Measurements from ENCODE around the gene CATSPER3. TPM values are rescaled to one million over a fixed set of nuclear protein-coding genes. Genes with fewer than 3 reads are reported as not detected.

CATSPER3 gene
- total and polyA plus RNA-seq, 4 experiments from 2014 or later = 0.68 to 1.8 (median 0.94) TPM; not detected in 1

DNA sequence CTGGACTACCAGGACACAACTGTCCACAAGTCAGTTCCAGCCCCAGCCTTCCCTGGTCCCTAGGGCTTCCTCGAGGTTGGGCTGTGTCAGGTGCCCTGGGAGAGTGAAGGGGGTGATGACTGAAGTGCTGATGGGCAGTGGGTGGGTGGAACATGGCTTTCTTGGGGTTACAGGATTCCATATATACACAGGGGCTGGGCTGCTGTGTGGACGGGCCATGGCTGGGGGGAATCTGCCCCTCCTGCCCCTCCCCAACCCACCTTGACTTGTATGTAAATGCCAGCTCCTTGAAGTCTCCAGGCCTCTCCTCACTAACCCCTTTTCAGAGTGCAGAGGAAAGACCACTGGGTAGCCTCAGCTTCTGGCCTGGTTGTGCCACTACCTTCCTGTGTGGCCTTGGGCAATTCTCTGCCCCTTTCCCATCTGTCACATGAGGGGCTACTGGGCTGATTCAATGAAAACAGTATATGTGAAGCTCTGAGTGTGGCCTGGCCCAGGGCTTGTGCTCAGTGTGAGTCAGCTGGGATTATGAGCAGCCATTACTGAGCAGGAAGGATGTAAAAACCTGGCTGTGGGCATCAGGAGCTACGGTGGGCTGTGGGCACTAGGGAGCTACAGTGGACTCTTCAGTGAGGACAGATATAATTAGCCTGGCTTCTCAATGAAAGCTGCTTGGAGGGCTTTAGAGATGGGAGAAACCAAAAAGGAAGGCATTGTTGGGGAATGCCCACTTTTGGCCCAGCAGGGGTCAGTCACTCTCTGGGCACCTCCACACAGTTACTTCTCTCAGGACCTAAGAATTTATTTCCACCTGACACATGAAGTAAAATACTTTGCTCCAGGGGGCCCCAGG, 43.0 kb downstream of the CATSPER3 start:
- Histone ChIP-seq H3K27me3 (ENCODE audit: insufficient read depth, low read length) (no peaks in the 10 kb centered on the region), H3K9me3 (ENCODE audit: control insufficient read depth in 1 of 2, low read length in 2 of 2) (no peaks in the 10 kb centered on the region), H3K36me3 (ENCODE audit: insufficient read depth, low read length) (no peaks in the 10 kb centered on the region), H3K27ac (ENCODE audit: low read depth, low read length) (no peak overlapping the region), H3K4me3 (ENCODE audit: low read length in 2 of 2) (no peak overlapping the region), H3K4me1 (ENCODE audit: insufficient read depth, low read length) (no peaks in the 10 kb centered on the region)
- Mint-ChIP-seq H3K27ac (no peak overlapping the region), H3K4me1 (no peaks in the 10 kb centered on the region), H3K9me3 (no peaks in the 10 kb centered on the region), H3K27me3 (no peaks in the 10 kb centered on the region), H3K4me3 (no peak overlapping the region), H3K36me3 (peaks cover 2 to 5% of the 10 kb centered on the region in 2 donors)
- intact Hi-C loops (cut with micrococcal nuclease) = no loop called here
- ChIA-PET POLR2A (ENCODE audit: partially characterized antibody) (interaction anchor here (0.5 kb wide), 1 partner anchor 93 kb away, joined by 3 read pairs; no protein-coding TSS in a partner anchor), CTCF (ENCODE audit: partially characterized antibody) (no interaction called here)
- DNase-seq = no peak

DNA sequence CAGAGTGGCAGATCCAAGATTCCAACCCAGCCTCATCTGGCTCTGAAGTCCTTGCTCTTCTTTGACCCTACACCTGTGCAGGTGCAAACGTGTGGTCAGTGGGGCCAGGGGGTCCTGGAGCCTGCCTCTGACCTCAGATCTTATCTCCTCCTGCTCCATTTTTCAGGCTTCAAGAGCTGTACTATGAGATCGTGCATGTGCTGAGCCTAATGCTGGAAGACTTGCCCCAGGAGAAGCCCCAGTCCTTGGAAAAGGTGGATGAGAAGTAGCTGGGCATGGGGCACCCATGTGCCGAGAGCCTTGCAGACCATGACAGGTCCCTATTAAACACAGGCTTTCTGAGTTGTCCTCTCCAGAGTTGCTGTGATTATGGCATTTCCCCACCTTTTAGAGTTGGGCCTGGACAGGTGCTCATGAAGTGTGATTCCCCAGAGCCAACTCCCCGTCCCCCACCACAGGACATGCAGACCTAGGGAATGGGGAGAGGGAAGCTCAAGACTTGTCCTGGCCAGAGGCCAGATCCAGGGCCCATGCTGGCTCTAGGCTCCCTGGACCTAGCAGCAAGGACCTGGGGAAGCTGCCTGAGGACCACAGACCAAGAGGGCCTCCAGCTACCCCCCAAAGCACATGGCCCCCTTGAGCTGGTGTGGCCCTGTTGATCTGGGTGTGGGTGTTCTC, 43.8 kb downstream of the CATSPER3 start:
- Histone ChIP-seq H3K27me3 (ENCODE audit: insufficient read depth, low read length) (no peaks in the 10 kb centered on the region), H3K9me3 (ENCODE audit: control insufficient read depth in 1 of 2, low read length in 2 of 2) (no peaks in the 10 kb centered on the region), H3K27ac (ENCODE audit: low read depth, low read length) (no peak overlapping the region), H3K4me3 (ENCODE audit: low read length in 2 of 2) (no peak overlapping the region), H3K36me3 (ENCODE audit: insufficient read depth, low read length) (no peaks in the 10 kb centered on the region), H3K4me1 (ENCODE audit: insufficient read depth, low read length) (no peaks in the 10 kb centered on the region)
- ChIA-PET POLR2A (ENCODE audit: partially characterized antibody) (no interaction called here), CTCF (ENCODE audit: partially characterized antibody) (no interaction called here)
- H3K4me3 Mint-ChIP-seq = no peak overlapping the region
- peaks cover 2 to 5% of the 10 kb centered on the region in 2 donors for H3K36me3 Mint-ChIP-seq
- intact Hi-C loops (cut with micrococcal nuclease) = no loop called here
- no peaks in the 10 kb centered on the region for H3K27me3 Mint-ChIP-seq
- no peaks in the 10 kb centered on the region for H3K4me1 Mint-ChIP-seq
- H3K9me3 Mint-ChIP-seq = no peaks in the 10 kb centered on the region
- H3K27ac Mint-ChIP-seq = no peak overlapping the region
- DNase-seq = no peak

DNA sequence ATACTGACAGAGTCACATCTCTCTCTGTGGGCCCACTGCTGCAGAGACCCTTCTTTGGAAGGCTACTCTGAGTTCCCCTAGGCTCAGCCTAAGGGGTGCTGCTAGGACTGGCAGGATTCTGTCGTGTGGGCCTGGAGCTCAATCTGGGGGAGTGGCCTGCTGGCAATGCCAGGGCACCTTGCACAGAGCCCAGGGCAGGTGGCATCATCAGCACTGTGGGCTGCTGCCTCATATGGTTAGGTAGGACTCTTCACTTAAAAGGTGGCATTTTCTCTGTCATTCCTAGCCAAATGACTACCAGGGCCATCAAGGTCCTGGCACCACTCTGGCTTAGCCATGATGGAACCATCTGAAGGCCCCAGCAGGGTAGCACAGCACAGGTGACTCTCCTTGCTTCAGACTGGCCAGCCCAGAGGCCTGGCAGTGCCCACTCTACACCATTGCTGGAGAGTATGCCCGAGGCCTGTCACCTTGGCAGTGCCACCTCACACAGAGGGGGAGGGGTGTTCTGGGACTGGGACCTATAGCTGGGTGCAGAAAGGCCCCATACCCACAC, 44.4 kb downstream of the CATSPER3 start:
- Histone ChIP-seq H3K9me3 (ENCODE audit: control insufficient read depth in 1 of 2, low read length in 2 of 2) (no peaks in the 10 kb centered on the region), H3K4me1 (ENCODE audit: insufficient read depth, low read length) (no peaks in the 10 kb centered on the region), H3K36me3 (ENCODE audit: insufficient read depth, low read length) (no peaks in the 10 kb centered on the region), H3K27ac (ENCODE audit: low read depth, low read length) (no peak overlapping the region), H3K27me3 (ENCODE audit: insufficient read depth, low read length) (no peaks in the 10 kb centered on the region), H3K4me3 (ENCODE audit: low read length in 2 of 2) (no peak overlapping the region)
- DNase-seq = no peak
- H3K27ac Mint-ChIP-seq = no peak overlapping the region
- intact Hi-C loops (cut with micrococcal nuclease) = no loop called here
- H3K9me3 Mint-ChIP-seq = no peaks in the 10 kb centered on the region
- ChIA-PET CTCF (ENCODE audit: partially characterized antibody) (no interaction called here), POLR2A (ENCODE audit: partially characterized antibody) (no interaction called here)
- H3K4me3 Mint-ChIP-seq = no peak overlapping the region
- peaks cover 2 to 5% of the 10 kb centered on the region in 2 donors for H3K36me3 Mint-ChIP-seq
- H3K27me3 Mint-ChIP-seq = no peaks in the 10 kb centered on the region
- H3K4me1 Mint-ChIP-seq = no peaks in the 10 kb centered on the region

DNA sequence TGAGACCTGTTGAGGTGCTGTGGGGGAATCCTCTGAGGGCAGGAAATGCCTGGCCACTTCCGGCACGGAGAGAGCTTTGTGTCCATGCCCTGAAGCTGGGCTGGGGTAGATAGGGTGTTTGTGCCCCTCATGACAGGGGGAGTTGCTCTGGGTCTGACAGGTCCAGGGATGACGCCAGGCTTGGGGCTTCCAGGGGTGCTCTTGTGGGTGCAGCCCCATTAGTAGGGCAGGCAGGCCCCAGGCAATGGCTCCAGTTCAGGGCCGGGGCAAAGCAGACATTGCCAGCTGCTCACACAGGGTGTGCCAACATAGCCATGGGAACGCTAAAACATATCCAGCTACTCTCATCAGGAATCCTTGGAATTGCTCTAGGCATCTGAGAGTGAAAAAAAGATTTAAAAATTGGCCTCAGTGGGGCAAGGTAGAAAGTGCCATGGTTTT, 45.3 kb downstream of the CATSPER3 start:
- Mint-ChIP-seq H3K27ac (no peak overlapping the region), H3K27me3 (no peaks in the 10 kb centered on the region), H3K4me3 (no peak overlapping the region), H3K9me3 (no peaks in the 10 kb centered on the region), H3K36me3 (peaks cover under 1 to 5% of the 10 kb centered on the region in 2 donors), H3K4me1 (no peaks in the 10 kb centered on the region)
- intact Hi-C loops (cut with micrococcal nuclease) = no loop called here
- H3K27me3 ChIP-seq (ENCODE audit: insufficient read depth, low read length) = no peaks in the 10 kb centered on the region
- ChIA-PET CTCF (ENCODE audit: partially characterized antibody) (no interaction called here), POLR2A (ENCODE audit: partially characterized antibody) (no interaction called here)
- H3K4me3 ChIP-seq (ENCODE audit: low read length in 2 of 2) = no peak overlapping the region
- no peaks in the 10 kb centered on the region for H3K4me1 ChIP-seq (ENCODE audit: insufficient read depth, low read length)
- no peaks in the 10 kb centered on the region for H3K36me3 ChIP-seq (ENCODE audit: insufficient read depth, low read length)
- no peaks in the 10 kb centered on the region for H3K9me3 ChIP-seq (ENCODE audit: control insufficient read depth in 1 of 2, low read length in 2 of 2)
- H3K27ac ChIP-seq (ENCODE audit: low read depth, low read length) = no peak overlapping the region
- no peak for DNase-seq

DNA sequence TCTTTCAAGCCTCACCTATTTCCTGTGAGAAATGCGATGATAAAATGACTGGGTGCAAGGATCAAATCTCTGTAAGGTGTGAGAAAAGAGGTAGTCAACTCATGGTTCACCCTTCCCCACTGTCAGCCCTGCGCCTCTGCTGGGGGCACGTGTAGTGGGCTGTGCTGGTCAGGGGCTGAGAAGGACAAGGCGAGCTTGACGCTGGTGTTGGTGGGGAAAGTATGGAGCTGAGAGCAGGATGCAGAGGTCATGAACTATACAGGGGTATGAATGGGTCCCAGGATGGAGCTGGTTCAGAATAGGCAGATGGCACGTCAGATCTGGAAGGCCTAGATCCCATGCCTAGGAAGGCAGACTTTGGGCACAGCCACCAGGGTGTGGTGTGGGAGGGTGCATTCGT, 45.7 kb downstream of the CATSPER3 start:
- Mint-ChIP-seq H3K9me3 (no peaks in the 10 kb centered on the region), H3K36me3 (peaks cover 0 to 5% of the 10 kb centered on the region in 2 donors), H3K4me1 (no peaks in the 10 kb centered on the region), H3K27me3 (no peaks in the 10 kb centered on the region), H3K27ac (no peak overlapping the region), H3K4me3 (no peak overlapping the region)
- no peaks in the 10 kb centered on the region for H3K4me1 ChIP-seq (ENCODE audit: insufficient read depth, low read length)
- H3K27ac ChIP-seq (ENCODE audit: low read depth, low read length) = no peak overlapping the region
- ChIA-PET CTCF (ENCODE audit: partially characterized antibody) (no interaction called here), POLR2A (ENCODE audit: partially characterized antibody) (no interaction called here)
- H3K9me3 ChIP-seq (ENCODE audit: control insufficient read depth in 1 of 2, low read length in 2 of 2) = no peaks in the 10 kb centered on the region
- intact Hi-C loops (cut with micrococcal nuclease) = no loop called here
- no peak for DNase-seq
- H3K36me3 ChIP-seq (ENCODE audit: insufficient read depth, low read length) = no peaks in the 10 kb centered on the region
- H3K4me3 ChIP-seq (ENCODE audit: low read length in 2 of 2) = no peak overlapping the region
- no peaks in the 10 kb centered on the region for H3K27me3 ChIP-seq (ENCODE audit: insufficient read depth, low read length)

DNA sequence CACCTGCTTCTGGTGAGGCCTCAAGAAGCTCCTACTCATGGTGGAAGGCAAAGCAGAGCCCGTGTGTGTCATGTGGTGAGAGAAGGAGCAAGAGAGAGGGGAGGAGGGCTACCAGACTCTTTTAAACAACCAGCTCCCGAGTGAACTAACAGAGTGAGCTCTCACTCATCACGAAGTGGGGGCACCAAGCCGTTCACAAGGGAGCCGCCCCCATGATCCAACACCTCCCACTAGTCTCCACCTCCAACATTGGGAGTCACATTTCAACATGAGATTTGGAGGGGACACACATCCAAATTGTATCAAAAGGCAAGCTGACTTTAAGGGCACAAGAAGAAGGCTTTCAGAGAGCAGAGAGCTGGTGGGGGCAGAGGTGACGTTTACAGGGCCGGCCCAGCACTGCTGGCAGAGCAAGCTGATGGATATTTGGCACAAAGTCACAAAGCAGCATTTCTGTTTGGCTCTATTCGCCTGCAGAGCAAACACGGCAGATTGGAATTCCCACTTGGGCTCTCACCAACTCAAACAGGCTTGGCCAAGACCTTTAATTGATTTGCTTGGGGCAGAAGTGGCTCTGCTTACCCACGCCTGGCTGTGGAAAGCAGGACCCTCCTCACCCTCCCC, 46.4 kb downstream of the CATSPER3 start:
- CTCF ChIA-PET (ENCODE audit: partially characterized antibody) = no interaction called here
- H3K9me3 ChIP-seq (ENCODE audit: control insufficient read depth in 1 of 2, low read length in 2 of 2) = no peaks in the 10 kb centered on the region
- Mint-ChIP-seq H3K4me3 (no peak overlapping the region), H3K27ac (no peak overlapping the region), H3K9me3 (no peaks in the 10 kb centered on the region), H3K4me1 (no peaks in the 10 kb centered on the region), H3K36me3 (peaks cover 0 to 3% of the 10 kb centered on the region in 2 donors), H3K27me3 (no peaks in the 10 kb centered on the region)
- H3K36me3 ChIP-seq (ENCODE audit: insufficient read depth, low read length) = no peaks in the 10 kb centered on the region
- POLR2A ChIA-PET (ENCODE audit: partially characterized antibody) = no interaction called here
- no peak overlapping the region for H3K27ac ChIP-seq (ENCODE audit: low read depth, low read length)
- no peak overlapping the region for H3K4me3 ChIP-seq (ENCODE audit: low read length in 2 of 2)
- DNase-seq = no peak
- no peaks in the 10 kb centered on the region for H3K4me1 ChIP-seq (ENCODE audit: insufficient read depth, low read length)
- intact Hi-C loops (cut with micrococcal nuclease) = no loop called here
- no peaks in the 10 kb centered on the region for H3K27me3 ChIP-seq (ENCODE audit: insufficient read depth, low read length)

DNA sequence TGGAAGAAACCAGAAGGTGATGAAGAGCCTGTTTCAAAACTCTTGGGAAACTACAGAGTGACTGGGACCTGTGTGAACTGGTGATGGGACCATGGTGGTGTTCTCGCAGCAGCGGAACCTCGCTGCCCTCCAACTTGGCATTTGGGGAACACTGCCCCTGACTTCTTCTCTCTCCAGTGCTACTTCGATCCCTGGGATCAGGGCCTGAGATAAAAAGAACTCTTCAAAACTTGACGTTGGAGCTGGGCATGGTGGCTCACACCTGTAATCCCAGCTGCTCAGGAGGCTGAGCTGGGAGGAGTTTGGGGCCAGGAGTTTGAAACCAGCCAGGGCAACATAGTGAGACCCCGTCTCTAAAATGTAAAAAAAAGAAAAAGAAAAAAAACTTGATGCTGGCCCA, 48.2 kb downstream of the CATSPER3 start:
- no peak for DNase-seq
- no peaks in the 10 kb centered on the region for H3K9me3 ChIP-seq (ENCODE audit: control insufficient read depth in 1 of 2, low read length in 2 of 2)
- H3K27me3 ChIP-seq (ENCODE audit: insufficient read depth, low read length) = no peaks in the 10 kb centered on the region
- intact Hi-C loops (cut with micrococcal nuclease) = no loop called here
- H3K36me3 ChIP-seq (ENCODE audit: insufficient read depth, low read length) = no peaks in the 10 kb centered on the region
- CTCF ChIA-PET (ENCODE audit: partially characterized antibody) = no interaction called here
- no peaks in the 10 kb centered on the region for H3K36me3 Mint-ChIP-seq
- no peak overlapping the region for H3K4me3 Mint-ChIP-seq
- no peak overlapping the region for H3K4me3 ChIP-seq (ENCODE audit: low read length in 2 of 2)
- POLR2A ChIA-PET (ENCODE audit: partially characterized antibody) = no interaction called here
- no peaks in the 10 kb centered on the region for H3K4me1 ChIP-seq (ENCODE audit: insufficient read depth, low read length)
- H3K27ac ChIP-seq (ENCODE audit: low read depth, low read length) = no peak overlapping the region
- no peaks in the 10 kb centered on the region for H3K4me1 Mint-ChIP-seq
- H3K27ac Mint-ChIP-seq = no peak overlapping the region
- H3K9me3 Mint-ChIP-seq = no peaks in the 10 kb centered on the region
- H3K27me3 Mint-ChIP-seq = peaks cover 0 to 2% of the 10 kb centered on the region in 2 donors

All from CD4-positive, alpha-beta memory T cell (primary cell).